Heart right ventricle (tissue), 16 donors: Measurements from ENCODE around the gene PRKAA1. TPM values are rescaled to one million over a fixed set of nuclear protein-coding genes. Genes with fewer than 3 reads are reported as not detected.

Experiments
- ATAC-seq, 8 donors: fragments of 200-7000 bp; cut with Tn5 transposase; one replicate each; pipeline ENCODE4 v1.9.1; 2020; ENCODE audit warnings: mild to moderate bottlenecking in 8 of 8, moderate library complexity in 8 of 8, moderate number of reproducible peaks in 1 of 8
- DNase-seq, 2 donors: peaks; one replicate each; pipeline ENCODE4 v3.0.0-alpha.2; 2020
- H3K27ac ChIP-seq, 10 donors: fragments of 200-600 bp; sonication (generic) in 2 of 10; one replicate each; pipeline versions ENCODE4 v1.5.0 to v1.8.0; 2020 to 2022; ENCODE audit warnings: mild to moderate bottlenecking in 3 of 10
- H3K27me3 ChIP-seq, 7 donors: fragments of 200-600 bp; one replicate each; pipeline ENCODE4 v1.8.0; 2021 to 2022; ENCODE audit warnings: mild to moderate bottlenecking in 2 of 7
- H3K36me3 ChIP-seq, 9 donors: fragments of 200-600 bp; sonication (generic) in 1 of 9; one replicate each; pipeline versions ENCODE4 v1.5.0 to v1.8.0; 2020 to 2022; ENCODE audit warnings: mild to moderate bottlenecking in 2 of 9
- H3K4me1 ChIP-seq, 9 donors: fragments of 200-600 bp; sonication (generic) in 1 of 9; one replicate each; pipeline versions ENCODE4 v1.5.0 to v1.8.0; 2020 to 2022; ENCODE audit warnings: mild to moderate bottlenecking in 4 of 9
- H3K4me3 ChIP-seq, 10 donors: fragments of 200-600 bp; sonication (generic) in 2 of 10; one replicate each; pipeline versions ENCODE4 v1.5.0 to v1.8.0; 2020 to 2022; ENCODE audit warnings: mild to moderate bottlenecking in 7 of 10, moderate library complexity in 2 of 10
- H3K9me3 ChIP-seq, 11 donors: fragments of 200-600 bp in 10 of 11; sonication (generic) in 2 of 11; one replicate each; pipeline versions ENCODE4 v1.5.0 to v1.8.0; 2013 to 2022; ENCODE audit warnings: mild to moderate bottlenecking in 2 of 11, control low read depth in 1 of 11, moderate library complexity in 1 of 11
- CTCF ChIP-seq, 9 donors: fragments of 200-600 bp; sonication (generic) in 2 of 9; IDR thresholded peaks; one replicate each; pipeline versions ENCODE4 v1.5.0 to v1.8.0; 2021 to 2022; ENCODE audit warnings: antibody characterized with exemption in 9 of 9, mild to moderate bottlenecking in 5 of 9, moderate library complexity in 1 of 9
- WGBS, 2 donors: extraction: QIAGEN DNeasy Blood & Tissue Kit; methylation state at CpG; one replicate each; pipeline ENCODE4 v1.1.7; 2013; ENCODE audit warnings: inconsistent platforms in 1 of 2; 5-methylcytosine and 5-hydroxymethylcytosine counted together
- intact Hi-C, 10 donors: fragments of 100-400 bp; cut with DNase I; formaldehyde crosslinking; loops; one replicate each; pipeline versions ENCODE4 v1.11.1 to v1.14.2; 2022
- polyA plus RNA-seq, 2 donors: library from polyadenylated mRNA; stranded (reverse); fragments of 200-250 nt; gene quantifications; one replicate each; pipeline ENCODE4 v1.2.3, GENCODE V29; 2013
- total RNA-seq, 10 donors: library from RNA; stranded (reverse); fragmentation: NEBNext Ultra II Directional in 3 of 10; extraction: Animal tissue kit (Norgen Biotek cat#: 25700) in 3 of 10; gene quantifications; one replicate each; pipeline versions ENCODE4 v1.2.1 to v1.2.4, GENCODE V29; 2021 to 2023
- donor health status: Arrhythmogenic right ventricular cardiomyopathy.
- donor health status: ischemic (EF 13 %, LVEDD 7.1; RV severe dilation, severe dysfunction).
- donor health status: healthy with polysubstance abuse.
- donor health status: DM: no; HTN: yes; CAD: no.
- donor health status: DM: no; HTN: no; CAD: no.
- donor health status: ischemic (EF 25% LVEDD 6.9; RV normal size, moderate dysfunction).
- donor health status: ischemic (EF 25% LVEDD 5.7; RV mildly dilated, moderate dysfunction).
- donor health status: healthy.
- donor health status: DM: yes; HTN: yes; CAD: no.
- donor health status: Ischemic cardiomyopathy.
- donor health status: ischemic (EF 35%, LVEDD 5.7; RV mildly dilated, moderate dysfunction).
- donor health status: nonischemic (EF 11% LVEDD 7.7; RV severe dilation, severe dysfunction).
- donor health status: DM: yes; HTN: yes; CAD: no.
- donor health status: PGD.
- donor health status: ischemic (EF 29% LVEDD 5.4; RV normal size, mild dysfunction).
- donor health status: nonischemic (EF 23%, LVEDD 6.1; RV moderate dilation, normal function).

Gene PRKAA1
- total and polyA plus RNA-seq, 12 donors = 11.0 to 53.2 (median 41.2) TPM

- Histone ChIP-seq H3K27ac (peak overlapping the region in 1 of 10 donors; percentile 1), H3K36me3 (peaks cover 0 to 91% (median 33%) of the 10 kb centered on the region in 9 donors), H3K4me3 (no peak overlapping the region), H3K27me3 (no peaks in the 10 kb centered on the region), H3K9me3 (no peaks in the 10 kb centered on the region), H3K4me1 (peaks cover 0 to 11% (median 0%) of the 10 kb centered on the region in 9 donors)
- intact Hi-C loops = no loop called here
- no peak for TF ChIP-seq CTCF (IDR thresholded peaks at IDR 0.05)
- DNase-seq (no peak), ATAC-seq (peak in 1 of 8 donors; percentile 27)
- WGBS, 2 donors = 61 to 75% methylated on average over 2 of the region's 2 CpGs
Observed at GRCh38 chr5:40762705-40763104, 35.5 kb downstream of the PRKAA1 start.

- H3K27me3 ChIP-seq = no peaks in the 10 kb centered on the region
- WGBS, 2 donors = 98 to 99% methylated on average over 2 of the region's 2 CpGs
- no peak overlapping the region for H3K4me3 ChIP-seq
- H3K36me3 ChIP-seq = peaks cover 0 to 53% (median 5%) of the 10 kb centered on the region in 9 donors
- no peak for TF ChIP-seq CTCF (IDR thresholded peaks at IDR 0.05)
- ATAC-seq (no peak), DNase-seq (no peak)
- intact Hi-C loops = loop anchor here in 8 of 10 donors (2.0 to 10.0 kb wide), 6 partner anchors 39 to 120 kb away; partner anchors contain the start of gene RPL37 (in 3 of the 8)
- peaks cover 0 to 26% (median 17%) of the 10 kb centered on the region in 9 donors for H3K4me1 ChIP-seq
- no peaks in the 10 kb centered on the region for H3K9me3 ChIP-seq
- H3K27ac ChIP-seq = no peak overlapping the region
Observed at GRCh38 chr5:40757400-40757799, 40.8 kb downstream of the PRKAA1 start.

- intact Hi-C loops = loop anchor here in 9 of 10 donors (1.0 to 10.0 kb wide), 10 partner anchors 41 to 124 kb away; partner anchors contain the start of genes RPL37 (in 6 of the 9) and PRKAA1 (in 2 of the 9)
- H3K36me3 ChIP-seq = peaks cover 0 to 38% (median 0%) of the 10 kb centered on the region in 9 donors
- 5 to 8% methylated on average over 80 of the region's 80 CpGs for WGBS, 2 donors
Observed at GRCh38 chr5:40755407-40756365, 42.5 kb downstream of the PRKAA1 start, which contains the start of gene TTC33. TTC33 (minus strand) TSS chr5:40755961; CDS start chr5:40747018, 8,943 bp downstream.

More at GRCh38 chr5:40755407-40756365, 42.5 kb downstream of the PRKAA1 start, which contains the start of gene TTC33:
- H3K27ac ChIP-seq = peak within 1 kb of the TSS; percentile 70 to 94 (median 89)
- peak; percentile 98 to 99 (median 98) for ATAC-seq
- peaks cover 0 to 24% (median 17%) of the 10 kb centered on the region in 9 donors for H3K4me1 ChIP-seq
- H3K4me3 ChIP-seq = peak within 1 kb of the TSS; percentile 65 to 98 (median 86)
- H3K27me3 ChIP-seq = no peaks in the 10 kb centered on the region
- peak; percentile 39 to 89 (median 72) for TF ChIP-seq CTCF (IDR thresholded peaks at IDR 0.05)
- peak; percentile 94 to 96 for DNase-seq
- peaks cover 0 to 9% (median 0%) of the 10 kb centered on the region in 11 donors for H3K9me3 ChIP-seq
